Calu3 (cell line): ENCODE results near the gene ZNF668. TPM values are rescaled to one million over a fixed set of nuclear protein-coding genes. Genes with fewer than 3 reads are reported as not detected.

ENCODE experiments used
- BruUV-seq: library from RNA; stranded (reverse); fragments of 400-500 nt; replicated peaks from 2 replicates; lab custom pipeline; 2021; lab: Mats Ljungman, UMichigan
- CTCF ChIA-PET: fragments of 300-600 bp; sonication (Branson Sonifier 250); formaldehyde crosslinking; loops from one replicate; lab custom pipeline; 2022; ENCODE audit warnings: antibody characterized with exemption; lab: Charles Lee
- DNase-seq: peaks from one replicate; pipeline ENCODE4 v3.0.0; 2022
- H3K27ac Mint-ChIP-seq: one replicate; pipeline ENCODE4 v1.8.0; 2022; ENCODE audit warnings: mixed read lengths; ENCODE audit not compliant: unreplicated experiment
- H3K27me3 Mint-ChIP-seq: one replicate; pipeline ENCODE4 v1.8.0; 2022; ENCODE audit warnings: mixed read lengths; ENCODE audit not compliant: unreplicated experiment
- H3K36me3 Mint-ChIP-seq: one replicate; pipeline ENCODE4 v1.8.0; 2022; ENCODE audit warnings: mild to moderate bottlenecking, moderate library complexity, mixed read lengths; ENCODE audit not compliant: insufficient read depth, unreplicated experiment
- H3K4me1 Mint-ChIP-seq: one replicate; pipeline ENCODE4 v1.8.0; 2022; ENCODE audit warnings: mild to moderate bottlenecking, low read depth, mixed read lengths; ENCODE audit not compliant: unreplicated experiment
- H3K4me3 Mint-ChIP-seq: one replicate; pipeline ENCODE4 v1.8.0; 2022; ENCODE audit warnings: mild to moderate bottlenecking, low read depth, moderate library complexity, mixed read lengths; ENCODE audit not compliant: unreplicated experiment
- H3K9me3 Mint-ChIP-seq: one replicate; pipeline ENCODE4 v1.8.0; 2022; ENCODE audit warnings: low read depth, mixed read lengths; ENCODE audit not compliant: unreplicated experiment
- CTCF ChIP-seq: fragments of 200-600 bp; IDR thresholded peaks from one replicate; pipeline ENCODE4 v1.8.0; 2022; ENCODE audit warnings: antibody characterized with exemption; ENCODE audit not compliant: unreplicated experiment
- intact Hi-C: fragments of 100-400 bp; cut with micrococcal nuclease; formaldehyde crosslinking; loops from one replicate; pipeline ENCODE4 v1.10.0; 2022; ENCODE audit not compliant: unreplicated experiment
- total RNA-seq: library from RNA; stranded (reverse); gene quantifications from 2 replicates; pipeline ENCODE4 v1.2.3, GENCODE V29; 2022

ZNF668 gene
- total RNA-seq, 1 experiment from 2014 or later: 12.5 TPM

GRCh38 chr16:31087971-31088370 lies 13.9 kb upstream of the ZNF668 start:
- no peaks in the 10 kb centered on the region for H3K4me1 Mint-ChIP-seq
- peaks cover 25% of the 10 kb centered on the region for H3K36me3 Mint-ChIP-seq
- no peak for DNase-seq
- no peak overlapping the region for H3K27ac Mint-ChIP-seq
- CTCF ChIA-PET: interaction anchor here (0.6 kb wide), 1 partner anchor 14 kb away, joined by 3 read pairs; no protein-coding TSS in a partner anchor
- H3K9me3 Mint-ChIP-seq: no peaks in the 10 kb centered on the region
- H3K27me3 Mint-ChIP-seq: no peaks in the 10 kb centered on the region
- no peak for TF ChIP-seq CTCF
- intact Hi-C loops: no loop called here
- TSS peak; percentile 5 for BruUV-seq
- no peak overlapping the region for H3K4me3 Mint-ChIP-seq

- no peak for DNase-seq
- Mint-ChIP-seq H3K27ac (no peak overlapping the region), H3K4me3 (no peak overlapping the region), H3K9me3 (no peaks in the 10 kb centered on the region), H3K27me3 (no peaks in the 10 kb centered on the region), H3K36me3 (peaks cover 30% of the 10 kb centered on the region), H3K4me1 (no peaks in the 10 kb centered on the region)
- CTCF ChIA-PET: no interaction called here
- TF ChIP-seq CTCF: no peak
- intact Hi-C loops: no loop called here
- BruUV-seq: no TSS peak
These were observed 13.4 kb upstream of the ZNF668 start for GRCh38 chr16:31087481-31087880.

- Mint-ChIP-seq H3K27me3 (no peaks in the 10 kb centered on the region), H3K36me3 (peaks cover 35% of the 10 kb centered on the region), H3K4me1 (no peaks in the 10 kb centered on the region), H3K27ac (no peak overlapping the region), H3K9me3 (no peaks in the 10 kb centered on the region), H3K4me3 (no peak overlapping the region)
- CTCF ChIA-PET: no interaction called here
- intact Hi-C loops: no loop called here
- DNase-seq: no peak
- no peak for TF ChIP-seq CTCF
- BruUV-seq: no TSS peak
These were observed 12.5 kb upstream of the ZNF668 start for GRCh38 chr16:31086629-31086906.

GRCh38 chr16:31085873-31086628 lies 12.0 kb upstream of the ZNF668 start:
- Mint-ChIP-seq H3K27ac (no peak overlapping the region), H3K4me1 (no peaks in the 10 kb centered on the region), H3K4me3 (no peak overlapping the region), H3K9me3 (no peaks in the 10 kb centered on the region), H3K27me3 (no peaks in the 10 kb centered on the region), H3K36me3 (peaks cover 35% of the 10 kb centered on the region)
- no peak for TF ChIP-seq CTCF
- no TSS peak for BruUV-seq
- intact Hi-C loops: no loop called here
- no peak for DNase-seq
- CTCF ChIA-PET: no interaction called here
